HG03045 (cell line): Measurements from ENCODE around the gene TMEM51.
"Not testable (repeated sequence)": the region's sequence is repeated elsewhere in the genome, so short reads cannot be mapped to it uniquely, and the experiment has no call there.

ENCODE experiments used
- ATAC-seq: cut with Tn5 transposase; IDR thresholded peaks from one replicate; pipeline ENCODE4 v1.9.1; 2021; ENCODE audit warnings: mild to moderate bottlenecking, moderate library complexity; ENCODE audit not compliant: unreplicated experiment

TMEM51 gene

GRCh38 chr1:15175324-15176094 lies 22.0 kb downstream of the TMEM51 start:
- not testable (repeated sequence) for ATAC-seq

- no peak for ATAC-seq
Observed at GRCh38 chr1:15176120-15176519, 22.6 kb downstream of the TMEM51 start.

GRCh38 chr1:15176898-15177665 lies 23.5 kb downstream of the TMEM51 start:
- no peak for ATAC-seq

GRCh38 chr1:15177710-15178166 lies 24.2 kb downstream of the TMEM51 start:
- ATAC-seq, result no peak

GRCh38 chr1:15178571-15179484 lies 25.3 kb downstream of the TMEM51 start:
- ATAC-seq, result no peak

- ATAC-seq, result no peak
Observed at GRCh38 chr1:15179485-15179883, 25.9 kb downstream of the TMEM51 start.

GRCh38 chr1:15180189-15180588 lies 26.6 kb downstream of the TMEM51 start:
- ATAC-seq, result no peak

- ATAC-seq, result no peak
Observed at GRCh38 chr1:15180945-15181523, 27.5 kb downstream of the TMEM51 start.

GRCh38 chr1:15181564-15181963 lies 28.0 kb downstream of the TMEM51 start:
- ATAC-seq, result no peak

- ATAC-seq, result no peak
Observed at GRCh38 chr1:15184436-15185241, 31.1 kb downstream of the TMEM51 start.

GRCh38 chr1:15185617-15186016 lies 32.1 kb downstream of the TMEM51 start:
- ATAC-seq, result no peak

- ATAC-seq, result no peak
Observed at GRCh38 chr1:15186073-15186845, 32.7 kb downstream of the TMEM51 start.

- no peak for ATAC-seq
Observed at GRCh38 chr1:15186846-15187151, 33.3 kb downstream of the TMEM51 start.

- no peak for ATAC-seq
Observed at GRCh38 chr1:15187175-15188129, 33.9 kb downstream of the TMEM51 start.

- no peak for ATAC-seq
Observed at GRCh38 chr1:15188130-15188524, 34.6 kb downstream of the TMEM51 start.

GRCh38 chr1:15188678-15189077 lies 35.1 kb downstream of the TMEM51 start:
- ATAC-seq, result no peak

- no peak for ATAC-seq
Observed at GRCh38 chr1:15189692-15190370, 36.3 kb downstream of the TMEM51 start.

GRCh38 chr1:15191267-15191666 lies 37.7 kb downstream of the TMEM51 start:
- ATAC-seq, result no peak
